Activated T-helper 1 cell treated with anti-CD3 and anti-CD28 coated beads, Interleukin-2, amount 50 U/mL, for 16 hours (primary cell): ENCODE measurements around the gene PPP6R1.

Experiments
- DNase-seq, 2 donors: peaks; one replicate each; pipeline ENCODE4 v3.0.0-alpha.2; 2020; ENCODE audit warnings: low read depth in 1 of 2, low spot score in 1 of 2

Gene PPP6R1

DNA sequence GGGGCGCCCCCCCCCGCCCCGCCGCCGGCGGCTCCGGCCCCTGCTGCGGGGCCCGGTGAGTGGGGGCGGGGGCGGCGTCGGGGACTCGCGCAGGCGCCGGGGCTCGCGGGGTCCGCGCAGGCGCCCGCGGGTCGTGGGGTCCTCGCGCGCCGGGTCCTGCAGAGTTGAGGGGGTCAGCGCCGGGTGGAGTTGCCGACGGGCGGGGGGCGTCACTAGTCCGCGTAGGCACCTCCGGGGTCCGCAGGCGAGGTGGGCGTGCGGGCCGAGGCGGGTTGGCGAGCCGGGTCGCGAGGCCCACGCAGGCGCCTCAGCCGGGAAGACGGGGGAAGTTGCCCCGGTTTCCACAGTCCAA, 365 bp downstream of the PPP6R1 start:
- DNase-seq = peak in 1 of 2 donors; percentile 41

DNA sequence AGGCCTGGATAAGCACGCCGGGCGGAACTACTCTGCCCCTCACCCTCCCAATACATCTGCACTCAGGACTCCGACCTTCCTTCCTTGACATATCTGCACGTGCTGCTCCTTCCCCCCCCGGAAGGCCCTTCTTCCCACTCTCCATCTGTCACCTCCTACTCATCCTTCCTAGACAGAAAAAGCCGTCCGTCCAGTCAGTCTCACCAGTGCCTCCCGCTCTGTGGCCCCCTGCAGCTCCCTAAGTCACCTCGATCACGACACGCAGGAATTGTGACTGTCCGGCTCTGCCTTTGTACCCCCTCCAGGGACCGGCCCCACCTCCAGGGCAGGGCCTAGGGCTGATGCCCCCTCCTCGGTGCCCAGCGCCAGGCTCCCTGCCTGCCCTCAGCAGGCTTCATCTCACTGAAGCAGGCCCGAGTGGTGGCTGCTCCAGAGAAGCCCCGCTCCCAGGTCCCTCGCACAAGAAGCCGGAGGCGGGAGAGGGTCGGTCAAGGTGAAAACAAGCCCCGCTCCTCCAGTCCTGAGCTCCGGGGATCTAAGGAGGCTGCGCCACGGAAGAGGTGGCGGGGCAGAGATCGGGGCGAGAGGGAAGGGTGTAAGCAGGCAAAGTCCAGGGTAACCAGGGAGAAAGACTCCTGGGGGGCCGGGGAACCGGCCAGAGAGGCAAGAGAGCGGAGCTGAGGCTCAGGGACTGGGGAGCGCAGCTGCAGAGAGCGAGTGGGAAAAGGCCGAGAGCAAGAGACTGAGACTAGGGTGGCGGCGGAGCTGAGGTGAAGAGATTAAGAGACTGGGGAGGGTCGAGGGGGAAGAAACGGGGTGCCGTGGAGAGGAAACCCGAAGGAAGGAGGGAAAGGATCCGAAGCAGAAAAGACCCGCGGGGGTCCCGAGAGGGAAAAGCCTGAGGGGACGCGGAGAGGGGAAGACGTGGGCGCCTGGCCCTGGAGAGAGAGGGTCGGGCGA, 1.1 kb downstream of the PPP6R1 start:
- DNase-seq = no peak

DNA sequence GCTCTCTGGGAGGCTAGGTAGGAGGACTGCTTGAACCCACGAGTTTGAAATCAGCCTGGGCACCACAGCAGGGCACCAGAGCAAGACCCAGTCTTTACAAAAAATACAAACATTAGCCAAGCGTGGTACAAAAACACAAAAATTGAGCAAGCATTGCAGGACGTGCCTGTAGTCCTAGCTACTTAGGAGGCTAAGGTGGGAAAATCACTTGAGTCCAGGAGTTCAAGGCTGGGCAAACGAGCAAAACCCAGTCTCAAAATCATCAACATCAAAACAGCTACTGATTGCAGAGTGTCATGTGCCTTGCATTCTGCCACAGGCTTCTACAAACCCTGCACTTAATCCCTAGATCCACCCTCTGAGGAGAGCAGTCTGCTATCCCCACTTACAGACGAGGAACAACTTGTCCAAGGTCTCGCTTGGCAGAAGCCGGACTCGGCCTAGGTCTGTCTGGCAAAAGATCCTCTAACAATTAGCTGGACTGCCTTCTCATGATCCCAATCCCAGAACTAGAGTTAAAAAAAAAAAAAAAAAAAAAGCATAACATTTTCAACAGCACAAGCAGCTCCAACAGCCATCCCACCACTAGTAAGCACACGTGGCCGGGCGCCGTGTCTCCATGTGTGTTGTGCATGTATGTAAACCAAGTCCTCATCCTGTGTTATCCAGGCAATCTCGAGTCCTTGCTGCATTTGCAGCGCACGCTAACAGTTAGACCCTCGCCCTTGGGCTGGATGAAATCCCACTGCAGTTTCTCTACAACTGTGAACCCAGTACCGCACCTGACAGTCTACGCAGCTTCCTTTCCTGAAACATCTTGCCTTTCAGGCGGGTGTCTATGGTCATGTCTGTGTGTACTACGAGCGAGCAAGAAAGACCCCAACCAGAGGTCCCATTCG, 2.0 kb downstream of the PPP6R1 start:
- no peak for DNase-seq

DNA sequence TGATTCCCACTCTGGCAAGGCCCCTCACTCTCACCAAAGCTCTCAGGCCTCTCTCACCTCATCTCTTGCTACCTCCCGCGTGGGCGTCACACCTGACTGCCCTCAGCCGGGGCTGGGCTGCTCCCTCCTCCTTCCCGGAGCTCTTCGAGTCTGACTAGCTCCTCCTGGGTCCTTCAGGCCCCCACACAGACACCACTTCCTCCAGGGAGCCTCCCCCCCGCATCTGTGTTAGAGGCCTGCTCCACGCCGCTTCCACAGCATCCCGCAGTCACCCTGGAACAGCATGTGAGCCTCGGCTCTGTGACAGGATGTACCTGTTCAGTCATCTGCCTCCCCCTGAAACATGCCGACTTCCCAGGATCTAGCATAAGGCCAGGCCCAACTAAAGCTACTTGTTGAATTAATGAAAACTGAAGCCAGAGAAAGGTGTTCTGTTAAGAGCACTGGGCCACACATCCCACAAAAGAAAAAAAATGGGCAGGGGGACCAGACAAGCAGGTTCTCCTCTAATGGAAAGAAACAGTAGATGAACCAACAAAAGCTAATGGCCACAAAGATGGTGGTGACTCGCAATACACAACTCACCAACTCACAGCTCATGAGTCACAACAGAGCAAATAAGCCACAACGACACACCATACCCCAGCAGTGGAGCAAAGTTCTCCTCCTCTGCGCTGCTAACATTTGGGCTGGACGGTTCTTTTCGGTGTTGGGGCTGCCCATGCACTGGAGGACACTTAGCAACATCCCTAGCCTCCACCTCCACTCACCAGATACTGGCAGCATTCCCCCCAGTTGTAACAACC, 3.0 kb downstream of the PPP6R1 start:
- no peak for DNase-seq

DNA sequence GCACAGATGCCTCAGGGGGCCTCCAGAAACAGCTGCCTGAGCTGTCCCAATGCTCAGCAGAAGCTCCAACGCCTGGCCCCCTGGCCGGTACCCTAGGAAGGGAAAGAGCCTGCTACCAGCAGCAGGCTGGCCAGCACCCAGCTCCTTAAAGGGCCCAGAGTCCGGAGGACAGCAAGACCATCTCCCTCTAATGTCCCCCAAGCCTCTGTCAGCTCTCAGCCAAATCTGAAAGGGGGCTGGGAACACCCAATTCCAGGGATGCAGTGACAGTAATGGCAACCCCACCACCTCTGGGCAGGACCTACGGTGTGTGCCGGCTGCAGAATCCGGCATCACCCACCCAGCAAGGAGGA, 4.2 kb downstream of the PPP6R1 start:
- DNase-seq = no peak

DNA sequence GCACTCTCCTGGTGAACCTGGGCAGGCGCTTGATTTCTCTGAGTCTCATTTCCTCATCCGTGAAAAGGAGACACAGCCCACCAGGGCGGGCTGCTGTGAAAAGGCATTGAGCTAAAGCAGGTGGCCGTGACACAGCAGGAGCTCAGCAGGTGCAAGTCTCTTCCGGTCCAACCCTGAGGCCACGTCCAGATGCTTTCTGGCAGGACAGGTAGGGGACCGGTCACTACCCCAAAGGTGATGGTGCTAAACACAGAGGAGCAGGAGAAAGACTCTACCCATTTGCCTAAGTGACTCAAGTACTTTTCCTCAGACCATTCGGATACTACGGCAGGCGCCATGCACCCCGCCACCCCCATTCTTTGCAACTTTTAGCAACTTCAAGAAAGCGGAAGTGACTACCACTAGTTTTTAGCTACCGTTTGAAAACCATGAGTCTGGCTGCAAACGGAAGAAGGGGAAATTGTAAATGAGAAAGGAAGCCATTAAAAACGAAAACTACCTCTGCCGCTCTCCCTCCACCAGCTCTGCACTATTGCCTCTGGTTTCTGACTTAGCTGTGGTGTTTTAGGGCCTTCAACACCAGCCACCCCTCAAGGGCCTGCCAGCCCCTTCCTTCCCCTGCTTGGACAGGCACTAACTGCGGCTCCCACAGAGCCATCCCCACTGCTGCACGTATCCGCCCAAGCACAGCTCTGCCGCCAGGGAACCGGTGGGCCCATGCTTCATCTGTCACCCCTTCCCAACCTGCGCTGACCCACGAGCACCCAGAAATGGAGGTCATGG, 4.8 kb downstream of the PPP6R1 start:
- DNase-seq = peak in 1 of 2 donors; percentile 28

DNA sequence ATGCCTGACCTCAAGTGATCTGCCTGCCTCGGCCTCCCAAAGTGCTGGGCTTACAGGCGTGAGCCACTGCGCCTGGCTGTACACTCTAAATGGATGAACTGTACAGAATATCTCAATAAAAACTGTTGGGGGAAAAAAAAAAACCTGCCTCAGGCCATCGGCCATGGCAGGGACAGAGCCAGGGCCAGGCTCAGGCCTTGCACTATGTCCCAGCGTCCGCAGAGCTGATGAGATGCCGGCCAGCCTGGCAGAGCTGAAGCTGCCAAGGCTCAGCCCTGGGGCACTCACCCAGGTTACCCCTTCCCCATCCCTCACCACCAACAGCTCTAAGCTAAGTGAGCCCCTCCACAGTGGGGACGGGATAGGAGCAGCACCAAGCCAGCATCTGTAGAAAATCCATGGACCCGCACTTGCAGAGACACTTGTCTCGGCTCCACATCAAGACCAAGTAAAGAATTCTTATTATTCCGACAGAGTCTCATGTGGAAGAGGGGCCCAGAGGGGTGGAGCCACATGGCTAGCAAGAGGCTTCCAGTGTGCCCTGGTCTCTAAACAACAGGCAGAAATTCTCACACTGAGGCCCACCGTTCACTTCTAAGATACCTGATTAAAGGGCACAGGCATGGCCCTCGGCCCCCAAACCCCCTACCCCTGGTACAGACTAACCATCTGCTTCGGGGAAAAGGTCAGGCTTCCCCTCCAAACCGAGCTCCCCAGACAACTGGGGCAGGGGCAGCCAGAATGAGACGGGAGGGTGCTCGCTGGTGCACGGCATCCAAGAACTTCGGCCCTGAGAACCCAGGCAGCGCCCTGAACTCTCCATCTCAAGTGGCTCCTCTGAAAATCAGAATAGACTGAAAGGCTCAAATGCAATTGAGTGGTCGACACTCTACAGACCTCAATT, 5.8 kb downstream of the PPP6R1 start:
- DNase-seq = no peak

DNA sequence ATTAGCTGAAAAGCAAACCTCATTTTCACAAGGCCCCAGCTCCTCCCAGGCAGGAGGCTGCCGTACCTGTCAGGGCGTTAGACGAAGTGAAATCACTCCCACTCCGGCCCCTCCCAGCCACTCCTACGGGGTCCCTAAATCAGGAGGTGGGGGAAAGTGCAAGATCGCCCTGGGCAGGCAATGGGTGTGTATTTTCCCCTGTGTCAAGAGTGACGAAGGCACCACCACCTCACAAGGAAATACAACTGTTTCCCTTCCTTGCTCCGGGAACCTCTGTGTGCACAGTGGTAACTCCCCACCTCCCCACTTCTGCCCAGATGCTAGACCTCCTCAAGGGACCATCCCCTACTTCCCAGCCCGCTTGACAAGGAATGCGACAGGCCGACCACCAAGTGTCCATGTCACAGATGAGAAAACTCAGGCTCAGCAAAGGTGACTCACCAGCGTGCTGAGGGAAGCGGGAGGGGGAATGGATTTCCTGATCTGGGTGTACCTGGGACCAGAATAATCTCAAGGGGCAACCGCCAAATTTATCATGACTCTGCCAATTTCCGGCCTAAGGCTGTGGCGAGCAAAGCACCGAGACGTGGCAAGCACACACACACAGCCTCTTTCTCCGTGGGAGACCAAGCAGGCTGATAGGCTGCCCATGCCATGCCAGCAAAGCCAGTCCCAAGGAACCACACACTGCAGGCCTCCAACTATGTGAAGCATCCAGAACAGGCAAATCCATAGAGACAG, 7.3 kb downstream of the PPP6R1 start:
- DNase-seq = peak in 1 of 2 donors; percentile 25

DNA sequence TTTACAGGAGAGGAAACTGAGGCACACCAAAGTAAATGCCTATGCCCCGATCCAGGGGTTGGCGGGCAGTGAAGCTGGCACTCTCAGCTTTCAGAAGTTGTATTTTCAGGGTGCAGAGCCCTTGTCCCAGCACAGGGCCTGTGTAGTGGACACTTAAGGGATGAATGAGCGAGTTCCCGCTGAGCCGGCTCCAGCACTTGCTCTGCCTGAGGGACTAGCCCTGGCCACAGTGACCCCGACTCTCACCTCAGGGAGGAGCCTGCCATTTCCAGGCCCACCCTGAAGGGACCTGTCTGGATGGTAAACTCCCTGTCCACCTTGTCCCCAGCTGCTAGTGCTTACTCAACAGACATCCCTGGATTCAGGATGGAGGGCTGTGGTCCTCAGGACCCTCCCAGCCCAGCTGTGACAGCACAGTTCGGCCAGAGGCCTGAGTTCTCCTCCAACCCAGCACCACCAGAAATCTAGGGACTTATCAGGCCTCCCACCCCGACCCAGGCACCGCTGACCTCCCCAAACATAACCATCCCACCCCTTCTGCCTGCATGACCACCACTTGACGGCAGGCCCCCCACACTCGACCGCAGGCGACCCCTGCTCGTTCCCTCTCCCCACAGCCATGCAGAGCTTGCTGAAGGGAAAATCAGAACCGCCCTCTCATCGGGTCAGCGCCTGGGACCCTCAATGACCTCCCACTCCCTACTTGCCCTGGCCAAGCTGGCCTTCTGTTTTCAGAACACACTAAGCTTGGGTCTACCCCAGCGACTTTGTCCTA, 8.4 kb downstream of the PPP6R1 start:
- no peak for DNase-seq

DNA sequence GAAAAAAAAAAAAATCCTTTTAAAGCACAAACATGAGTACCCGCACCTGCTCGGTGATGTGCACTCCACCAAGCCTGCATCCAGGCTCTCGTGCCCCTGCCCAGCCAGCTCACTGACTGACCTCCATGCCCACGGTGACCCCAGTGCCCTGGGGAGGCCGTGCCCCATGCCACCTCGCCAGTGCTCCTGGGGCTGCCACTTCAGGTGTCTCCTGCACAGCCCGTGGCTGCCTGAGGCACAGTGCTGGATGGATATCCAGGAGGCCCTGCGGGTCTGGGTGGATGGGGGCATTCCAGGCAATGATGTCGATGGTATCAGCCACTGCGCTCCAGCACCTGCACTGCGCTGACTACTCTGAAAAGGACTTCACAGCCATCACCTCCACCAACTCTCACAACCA, 9.0 kb downstream of the PPP6R1 start:
- no peak for DNase-seq

DNA sequence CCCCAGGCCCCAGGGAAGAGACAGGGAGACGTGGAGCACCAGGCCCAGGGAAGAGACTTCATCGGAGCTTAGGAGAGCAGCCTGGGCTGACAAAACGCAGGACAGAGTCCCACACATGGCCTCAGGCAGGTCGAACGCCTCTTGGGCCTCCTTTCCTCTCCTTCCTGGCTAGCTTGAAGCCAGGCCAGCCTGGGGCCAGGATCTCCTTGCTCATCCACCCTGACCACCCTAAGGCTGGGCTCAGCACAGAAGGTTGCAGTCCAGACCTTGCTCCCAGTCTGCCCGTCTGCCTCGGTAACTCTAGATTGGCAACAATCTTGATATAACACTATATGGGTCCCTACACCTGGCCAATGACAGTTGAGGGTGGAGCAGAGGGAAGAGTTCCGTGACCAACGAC, 10.1 kb downstream of the PPP6R1 start:
- no peak for DNase-seq

DNA sequence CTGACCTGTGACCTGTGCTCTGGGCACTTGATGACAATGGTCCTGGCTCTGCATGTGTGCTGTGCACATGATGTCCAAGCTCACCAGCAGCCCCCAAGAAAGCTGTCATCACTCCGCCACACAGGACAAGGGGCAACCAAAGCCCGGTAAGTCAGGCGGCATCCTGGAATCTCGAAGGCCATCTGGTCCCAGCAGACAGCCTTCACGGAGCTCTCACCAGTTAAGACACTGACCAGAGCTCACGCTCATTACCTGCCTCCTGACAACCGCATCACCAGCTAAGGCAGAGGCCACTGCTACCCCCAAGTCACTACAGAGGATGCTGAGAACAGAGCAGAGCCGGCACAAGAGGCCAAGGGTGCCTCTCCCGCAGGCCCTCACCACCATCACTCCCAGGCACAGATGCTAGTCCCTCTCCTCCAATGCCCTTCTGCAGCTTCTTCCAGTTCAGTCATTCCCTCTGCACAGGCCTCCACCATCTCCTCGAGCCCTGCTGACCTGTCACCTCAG, 10.6 kb downstream of the PPP6R1 start:
- no peak for DNase-seq

DNA sequence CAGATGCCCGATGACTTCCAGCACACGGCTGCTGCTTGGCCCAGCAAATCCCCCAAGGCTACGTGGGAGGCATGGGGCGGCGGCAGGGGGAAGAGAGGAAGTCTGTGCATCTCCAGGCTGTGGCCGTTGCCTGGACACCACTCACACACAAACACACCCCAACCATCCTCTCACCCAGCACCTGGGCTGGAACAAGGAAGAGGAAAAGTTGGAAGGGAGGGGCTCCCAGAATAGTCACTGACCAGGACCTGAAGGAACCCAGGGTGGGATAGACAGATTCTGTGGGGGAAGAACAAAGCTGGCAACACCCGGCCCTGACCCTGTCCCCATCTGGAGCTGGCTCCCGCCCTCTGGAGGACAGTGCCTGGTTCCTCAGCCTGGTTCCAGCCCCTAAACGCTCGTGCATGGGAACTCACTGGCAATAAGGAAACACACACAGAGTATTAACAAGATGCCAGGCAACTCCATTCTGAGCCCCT, 11.2 kb downstream of the PPP6R1 start:
- DNase-seq = no peak

DNA sequence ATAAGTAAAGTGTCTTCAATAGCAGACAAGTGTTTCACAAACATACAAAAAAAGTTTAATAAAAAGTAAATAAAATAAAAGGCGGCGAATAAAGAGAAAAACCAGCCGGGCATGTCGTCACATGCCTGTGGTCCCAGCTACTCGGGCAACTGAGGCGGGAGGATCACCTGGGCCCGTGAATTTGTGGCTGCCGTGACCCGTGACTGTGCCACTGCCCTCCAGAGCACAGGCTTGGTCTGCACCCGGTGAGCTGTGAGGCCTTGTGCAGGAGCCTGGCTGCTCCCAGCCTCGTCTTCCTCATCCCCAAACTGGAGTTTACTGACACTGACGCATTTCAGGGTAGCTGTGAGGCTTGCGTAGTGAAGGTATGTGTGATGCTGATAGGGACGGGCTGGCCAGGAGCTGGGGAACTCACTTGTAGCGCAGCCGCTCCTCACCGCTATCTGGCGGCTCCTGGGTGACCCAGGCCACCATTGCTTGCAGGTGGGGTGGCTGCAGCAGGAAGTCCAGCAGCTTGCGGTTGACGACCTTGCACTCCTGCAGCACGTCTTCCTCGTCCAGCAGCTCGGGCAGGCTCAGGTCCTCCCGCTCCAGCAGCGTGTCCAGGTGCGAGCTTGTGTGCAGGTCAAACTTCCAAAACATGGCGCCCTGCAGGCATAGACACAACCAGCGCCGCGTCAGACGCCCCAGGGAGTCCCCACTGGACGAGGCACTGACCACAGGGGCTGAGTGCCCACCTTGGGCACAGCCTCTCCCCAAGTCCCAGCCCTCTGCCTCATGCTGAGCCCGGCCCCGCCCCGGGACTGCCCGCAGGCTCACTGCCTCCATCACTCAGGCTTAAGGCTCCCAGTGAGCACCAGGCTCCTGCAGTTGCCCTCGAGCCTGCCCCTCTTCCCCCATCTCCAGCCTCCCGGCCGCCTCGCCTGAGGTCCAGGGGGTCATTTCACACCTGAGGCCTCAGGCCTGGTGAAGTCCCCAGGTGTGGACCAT, 12.1 kb downstream of the PPP6R1 start:
- DNase-seq = no peak

DNA sequence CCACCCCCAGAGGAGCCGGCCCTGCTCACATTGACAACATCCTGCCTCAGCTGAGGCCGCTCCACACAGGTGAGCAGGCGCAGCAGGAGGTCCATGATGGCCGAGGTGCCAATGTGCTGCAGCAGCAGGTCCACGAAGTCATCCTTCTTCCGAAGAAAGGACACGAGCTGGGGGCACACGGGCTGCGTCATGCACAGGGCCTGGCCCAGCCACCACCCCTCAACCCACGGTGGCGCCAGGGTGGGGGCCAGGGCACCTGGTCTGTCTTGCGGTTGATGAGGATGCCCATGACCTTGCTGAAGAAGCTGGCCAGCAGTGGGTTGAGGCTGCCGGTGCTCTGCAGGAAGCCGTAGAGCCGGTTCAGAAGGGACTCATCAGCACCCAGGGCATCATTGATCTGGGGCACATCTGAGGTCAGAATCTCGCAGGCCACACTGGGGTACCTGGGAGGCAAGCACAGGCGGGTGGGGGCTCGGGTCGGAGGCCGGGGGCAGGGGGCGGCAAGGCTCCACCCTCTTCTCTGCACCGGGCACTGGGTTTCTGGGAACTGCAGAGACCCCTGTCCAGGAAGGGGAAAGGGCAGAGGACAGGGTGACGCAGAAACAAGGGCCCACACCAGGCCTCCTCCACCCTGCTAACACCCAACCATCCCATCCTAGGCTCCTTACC, 13.4 kb downstream of the PPP6R1 start:
- no peak for DNase-seq
